Sigmoid colon (tissue), 4 donors: ENCODE results near the gene FRY.

Source experiments
- EP300 ChIP-seq, 4 donors: sonication (generic); formaldehyde crosslinking; IDR thresholded peaks; one replicate each; pipeline ENCODE4 v1.6.1; 2017; ENCODE audit warnings: antibody characterized with exemption in 4 of 4
- POLR2A ChIP-seq, 2 donors: fragments of 450-650 bp; IDR thresholded peaks; one replicate each; pipeline ENCODE4 v1.6.1; 2016; ENCODE audit warnings: antibody characterized with exemption in 2 of 2, mild to moderate bottlenecking in 2 of 2, moderate library complexity in 2 of 2
- POLR2AphosphoS5 ChIP-seq, 4 donors: sonication (generic); formaldehyde crosslinking; IDR thresholded peaks; one replicate each; pipeline ENCODE4 v1.6.1; 2017; ENCODE audit warnings: antibody characterized with exemption in 4 of 4
- TF ChIP-seq, protein P1 (sequence below), 4 experiments: fragments of 450-650 bp in 3 of 4; fragments of 200-600 bp in 1 of 4; IDR thresholded peaks; one replicate each; pipeline ENCODE4 v1.5.1; 2016 to 2019; ENCODE audit warnings: antibody characterized with exemption in 4 of 4, mild to moderate bottlenecking in 3 of 4, moderate library complexity in 2 of 4

DNA sequence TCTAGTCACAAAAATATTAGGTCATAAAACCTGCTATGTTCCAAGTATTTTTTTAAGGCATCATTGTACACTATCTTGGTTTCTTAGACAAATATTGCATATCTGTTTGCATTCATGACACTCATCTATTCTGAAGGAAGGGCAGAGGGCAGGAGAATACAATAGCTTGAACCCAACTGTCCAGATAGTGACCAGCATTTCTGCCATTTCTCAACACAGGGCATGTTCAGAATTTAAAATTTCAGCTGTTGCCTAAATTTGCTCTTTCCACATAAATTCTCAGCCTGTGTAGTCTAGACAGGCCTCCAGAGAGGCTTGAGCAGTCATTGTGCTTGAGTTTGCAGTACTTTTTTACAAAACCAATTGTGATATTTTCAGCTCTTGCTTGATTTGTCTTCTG, 164.1 kb downstream of the FRY start:
- TF ChIP-seq POLR2A (IDR thresholded peaks at IDR 0.05) (no peak), POLR2AphosphoS5 (IDR thresholded peaks at IDR 0.05) (no peak), EP300 (IDR thresholded peaks at IDR 0.05) (no peak)
- TF ChIP-seq, protein P1, sequence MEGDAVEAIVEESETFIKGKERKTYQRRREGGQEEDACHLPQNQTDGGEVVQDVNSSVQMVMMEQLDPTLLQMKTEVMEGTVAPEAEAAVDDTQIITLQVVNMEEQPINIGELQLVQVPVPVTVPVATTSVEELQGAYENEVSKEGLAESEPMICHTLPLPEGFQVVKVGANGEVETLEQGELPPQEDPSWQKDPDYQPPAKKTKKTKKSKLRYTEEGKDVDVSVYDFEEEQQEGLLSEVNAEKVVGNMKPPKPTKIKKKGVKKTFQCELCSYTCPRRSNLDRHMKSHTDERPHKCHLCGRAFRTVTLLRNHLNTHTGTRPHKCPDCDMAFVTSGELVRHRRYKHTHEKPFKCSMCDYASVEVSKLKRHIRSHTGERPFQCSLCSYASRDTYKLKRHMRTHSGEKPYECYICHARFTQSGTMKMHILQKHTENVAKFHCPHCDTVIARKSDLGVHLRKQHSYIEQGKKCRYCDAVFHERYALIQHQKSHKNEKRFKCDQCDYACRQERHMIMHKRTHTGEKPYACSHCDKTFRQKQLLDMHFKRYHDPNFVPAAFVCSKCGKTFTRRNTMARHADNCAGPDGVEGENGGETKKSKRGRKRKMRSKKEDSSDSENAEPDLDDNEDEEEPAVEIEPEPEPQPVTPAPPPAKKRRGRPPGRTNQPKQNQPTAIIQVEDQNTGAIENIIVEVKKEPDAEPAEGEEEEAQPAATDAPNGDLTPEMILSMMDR (IDR thresholded peaks at IDR 0.05) = no peak
